K562 (cell line): Measurements from ENCODE around the gene NOX1. TPM values are rescaled to one million over a fixed set of nuclear protein-coding genes. Genes with fewer than 3 reads are reported as not detected.

Experiments used
- ARHGAP35 ChIP-seq: fragments of 450-650 bp; IDR thresholded peaks from 2 replicates; pipeline ENCODE4 v1.6.1; 2018; ENCODE audit not compliant: partially characterized antibody
- CREB1 ChIP-seq, 2 experiments: sonication (generic) in 1 of 2; formaldehyde crosslinking in 1 of 2; IDR thresholded peaks; 2 replicates each; pipeline versions ENCODE4 v1.6.1 to v1.8.0; 2012 to 2022; ENCODE audit warnings: inconsistent platforms in 1 of 2, mild to moderate bottlenecking in 1 of 2, missing genetic modification reagents in 1 of 2, moderate library complexity in 1 of 2
- ESRRB ChIP-seq: fragments of 250-450 bp; sonication (Bioruptor Pico); IDR thresholded peaks from 2 replicates; pipeline ENCODE4 v1.5.0; 2020; ENCODE audit warnings: mild to moderate bottlenecking, moderate library complexity, borderline replicate concordance
- FUS ChIP-seq: fragments of 200-400 bp; formaldehyde crosslinking; optimal IDR thresholded peaks from 2 replicates; pipeline ENCODE3; 2017; ENCODE audit warnings: low read depth, low read length
- MCM7 ChIP-seq, 2 experiments: fragments of 450-650 bp; IDR thresholded peaks; 2 replicates each; pipeline ENCODE4 v1.6.1; 2016 to 2018
- MEIS2 ChIP-seq: fragments of 450-650 bp; IDR thresholded peaks from 2 replicates; pipeline ENCODE4 v1.6.1; 2014; ENCODE audit warnings: mild to moderate bottlenecking; ENCODE audit not compliant: partially characterized antibody
- MTF1 ChIP-seq: fragments of 250-450 bp; sonication (Bioruptor Pico); IDR thresholded peaks from 2 replicates; pipeline ENCODE4 v1.9.0; 2021; ENCODE audit warnings: moderate library complexity, mild to moderate bottlenecking, inconsistent platforms, borderline replicate concordance
- MYNN ChIP-seq, 2 experiments: sonication (generic); formaldehyde crosslinking in 1 of 2; IDR thresholded peaks; 2 replicates each; pipeline versions ENCODE4 v1.5.0 to v1.6.1; 2016 to 2020; ENCODE audit warnings: antibody characterized with exemption in 1 of 2, missing genetic modification reagents in 1 of 2
- POLR2AphosphoS5 ChIP-seq: IDR thresholded peaks from 2 replicates; pipeline ENCODE4 v1.6.1; 2011; ENCODE audit warnings: mild to moderate bottlenecking, low read depth, low read length, moderate library complexity; ENCODE audit not compliant: control insufficient read depth, insufficient read depth
- RBM39 ChIP-seq: fragments of 200-400 bp; formaldehyde crosslinking; optimal IDR thresholded peaks from 2 replicates; pipeline ENCODE3; 2018; ENCODE audit warnings: low read depth, low read length
- SNIP1 ChIP-seq: fragments of 450-650 bp; IDR thresholded peaks from 2 replicates; pipeline ENCODE4 v1.7.1; 2017; ENCODE audit warnings: low read depth, mild to moderate bottlenecking
- SRF ChIP-seq, 2 experiments: fragments of 250-450, 450-650 bp in 1 of 2; sonication (Bioruptor Pico) in 1 of 2; sonication (generic) in 1 of 2; formaldehyde crosslinking; IDR thresholded peaks; 2 replicates each; pipeline versions ENCODE4 v1.5.0 to v1.5.1; 2020 to 2022; ENCODE audit warnings: mild to moderate bottlenecking in 1 of 2, missing genetic modification reagents in 1 of 2
- TCF7L2 ChIP-seq: fragments of 150-350 bp; IDR thresholded peaks from 2 replicates; pipeline ENCODE4 v1.6.1; 2016; ENCODE audit warnings: low read depth, mild to moderate bottlenecking, low read length, moderate library complexity
- ZNF431 ChIP-seq: sonication (generic); formaldehyde crosslinking; IDR thresholded peaks from 2 replicates; pipeline ENCODE4 v1.8.0; 2022; ENCODE audit warnings: mild to moderate bottlenecking, missing genetic modification reagents
- ZNF696 ChIP-seq: fragments of 250-450 bp; sonication (Bioruptor Pico); conservative IDR thresholded peaks from 2 replicates; pipeline ENCODE4 v1.4.0; 2020; ENCODE audit warnings: mild to moderate bottlenecking, moderate library complexity
- ZNF707 ChIP-seq: fragments of 250-450 bp; sonication (Bioruptor Pico); conservative IDR thresholded peaks from 2 replicates; pipeline ENCODE4 v1.8.0; 2022; ENCODE audit warnings: inconsistent platforms, mild to moderate bottlenecking, moderate library complexity
- ZNF764 ChIP-seq: fragments of 250-450 bp; sonication (Bioruptor Pico); IDR thresholded peaks from 2 replicates; pipeline ENCODE4 v1.4.0; 2020; ENCODE audit warnings: low read depth, mild to moderate bottlenecking, moderate library complexity
- ZNF780A ChIP-seq: fragments of 250-450 bp; sonication (Bioruptor Pico); IDR thresholded peaks from 2 replicates; pipeline ENCODE4 v1.5.0; 2021; ENCODE audit warnings: mild to moderate bottlenecking
- ZSCAN32 ChIP-seq: fragments of 450-650 bp; formaldehyde crosslinking; IDR thresholded peaks from 2 replicates; pipeline ENCODE4 v1.4.0; 2020; ENCODE audit warnings: mild to moderate bottlenecking, moderate library complexity
- ZZZ3 ChIP-seq: fragments of 450-650 bp; IDR thresholded peaks from 2 replicates; pipeline ENCODE4 v1.6.1; 2016; ENCODE audit warnings: antibody characterized with exemption, mild to moderate bottlenecking, moderate library complexity
- polyA plus RNA-seq, 8 experiments: library from polyadenylated mRNA; depleted of rRNA in 4 of 8; stranded (reverse) in 5 of 8; unstranded in 3 of 8; fragments of >200 nt; fragmentation: Nextera tagmentation in 2 of 8; fragmentation: Illumina TruSeq in 1 of 8; extraction: Ambion mirVana in 2 of 8; extraction: Trizol in 1 of 8; gene quantifications; 2 replicates each; pipeline versions ENCODE4 v1.2.1 to v1.2.3, GENCODE V29; 2011 to 2014; ENCODE audit warnings: inconsistent platforms in 1 of 8, missing spikeins in 1 of 8
- total RNA-seq, 7 experiments: library from RNA; depleted of rRNA in 6 of 7; stranded (reverse); fragments of >200 nt in 6 of 7; fragmentation: Illumina TruSeq in 2 of 7; extraction: Trizol in 2 of 7; gene quantifications; 2 replicates each; pipeline versions ENCODE4 v1.2.1 to v1.2.3, GENCODE V29; 2011 to 2021; ENCODE audit warnings: low replicate concordance in 1 of 7
- TF ChIP-seq, protein P1 (sequence below): fragments of 250-450 bp; sonication (Bioruptor Pico); IDR thresholded peaks from 2 replicates; pipeline ENCODE4 v1.5.0; 2020; ENCODE audit warnings: mild to moderate bottlenecking, borderline replicate concordance

Gene NOX1
- total and polyA plus RNA-seq, 9 of the 15 experiments (the other 6 are each of a cell fraction or from before 2014, with no cell fraction given): 0.01 TPM; not detected in 8

DNA sequence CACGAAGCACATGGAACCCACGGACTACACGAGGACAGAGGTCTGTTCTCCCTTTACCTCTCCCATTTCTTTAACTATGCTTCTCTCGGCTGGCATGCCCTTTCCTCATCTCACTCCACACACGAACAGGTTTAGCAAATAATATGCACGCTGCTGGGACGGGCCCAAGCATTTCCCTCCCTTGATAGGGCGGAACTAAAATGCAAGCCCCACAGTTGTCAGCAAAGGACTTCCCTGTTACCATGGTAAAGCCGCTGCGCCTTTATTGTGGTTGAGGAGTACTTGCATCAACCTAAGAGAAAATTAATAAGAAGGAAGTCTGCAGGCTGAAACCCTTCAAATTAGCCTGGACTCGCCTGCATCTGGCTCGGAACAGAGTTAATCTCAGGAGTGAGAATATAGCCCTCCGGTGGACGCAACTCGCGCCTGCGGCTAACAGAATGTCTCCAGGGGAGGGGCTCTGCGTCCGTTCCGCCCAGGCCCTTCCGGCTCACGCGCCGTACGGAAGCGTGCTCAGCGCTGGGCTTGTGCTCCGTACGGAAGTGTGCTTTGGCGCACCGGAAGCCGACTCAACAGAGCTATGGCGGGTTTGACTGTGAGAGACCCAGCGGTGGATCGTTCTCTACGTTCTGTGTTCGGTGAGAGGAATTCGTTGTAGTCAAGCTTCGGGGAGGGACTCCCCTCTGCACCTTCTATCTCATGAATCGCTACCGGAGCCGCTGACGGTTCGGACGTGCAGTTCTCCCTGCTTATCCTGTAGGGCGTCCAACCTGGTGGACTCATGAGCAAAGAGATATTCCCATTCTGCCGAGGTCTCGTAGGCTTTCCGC is 54.1 kb downstream of the NOX1 start, which contains the start of gene CSTF2 (continued):
- no peak for TF ChIP-seq SRF (CRISPR knock-in tag; IDR thresholded peaks at IDR 0.05)
- TF ChIP-seq, protein P1, sequence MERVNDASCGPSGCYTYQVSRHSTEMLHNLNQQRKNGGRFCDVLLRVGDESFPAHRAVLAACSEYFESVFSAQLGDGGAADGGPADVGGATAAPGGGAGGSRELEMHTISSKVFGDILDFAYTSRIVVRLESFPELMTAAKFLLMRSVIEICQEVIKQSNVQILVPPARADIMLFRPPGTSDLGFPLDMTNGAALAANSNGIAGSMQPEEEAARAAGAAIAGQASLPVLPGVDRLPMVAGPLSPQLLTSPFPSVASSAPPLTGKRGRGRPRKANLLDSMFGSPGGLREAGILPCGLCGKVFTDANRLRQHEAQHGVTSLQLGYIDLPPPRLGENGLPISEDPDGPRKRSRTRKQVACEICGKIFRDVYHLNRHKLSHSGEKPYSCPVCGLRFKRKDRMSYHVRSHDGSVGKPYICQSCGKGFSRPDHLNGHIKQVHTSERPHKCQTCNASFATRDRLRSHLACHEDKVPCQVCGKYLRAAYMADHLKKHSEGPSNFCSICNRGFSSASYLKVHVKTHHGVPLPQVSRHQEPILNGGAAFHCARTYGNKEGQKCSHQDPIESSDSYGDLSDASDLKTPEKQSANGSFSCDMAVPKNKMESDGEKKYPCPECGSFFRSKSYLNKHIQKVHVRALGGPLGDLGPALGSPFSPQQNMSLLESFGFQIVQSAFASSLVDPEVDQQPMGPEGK (CRISPR knock-in tag): no peak
- no peak for TF ChIP-seq ESRRB (CRISPR knock-in tag)
- TF ChIP-seq POLR2AphosphoS5: peak; percentile 76
- TF ChIP-seq MEIS2: no peak
- no peak for TF ChIP-seq ZNF764 (CRISPR knock-in tag)
- no peak for TF ChIP-seq ZZZ3
- no peak for TF ChIP-seq ARHGAP35
- TF ChIP-seq SNIP1: no peak
- TF ChIP-seq TCF7L2: peak; percentile 81
- no peak for TF ChIP-seq MTF1
- no peak for TF ChIP-seq ZNF696
- no peak for TF ChIP-seq MCM7 (IDR thresholded peaks at IDR 0.05)
- TF ChIP-seq CREB1 (IDR thresholded peaks at IDR 0.05): peak; percentile 32; the same call in 1 of the 2 replicates
- peak; percentile 41; the same call in 1 of the 2 replicates for TF ChIP-seq CREB1 (CRISPR knock-in tag; IDR thresholded peaks at IDR 0.05)
- TF ChIP-seq ZNF707: no peak
- no peak for TF ChIP-seq ZNF431 (CRISPR knock-in tag)
- peak; percentile 59; the same call in 1 of the 2 replicates for TF ChIP-seq MYNN (IDR thresholded peaks at IDR 0.05)
- TF ChIP-seq MYNN (CRISPR knock-in tag; IDR thresholded peaks at IDR 0.05): no peak
- TF ChIP-seq FUS: no peak
- no peak for TF ChIP-seq ZSCAN32
- TF ChIP-seq ZNF780A (CRISPR knock-in tag): no peak
- TF ChIP-seq RBM39: no peak
